ACC112 (cell line): Measurements from ENCODE around the gene FOXN1.

ENCODE experiments used
- H2AFZ ChIP-seq: fragments of 200-600 bp; sonication (generic); one replicate; pipeline ENCODE4 v1.6.0; 2017; ENCODE audit warnings: antibody characterized with exemption, low read length; ENCODE audit not compliant: unreplicated experiment
- H3K27ac ChIP-seq: fragments of 200-600 bp; sonication (generic); 2 replicates; pipeline ENCODE4 v1.5.1; 2014; ENCODE audit warnings: low read depth, mild to moderate bottlenecking, antibody characterized with exemption, low read length, moderate library complexity
- H3K27me3 ChIP-seq: fragments of 200-600 bp; sonication (generic); 2 replicates; pipeline ENCODE4 v1.6.1; 2014; ENCODE audit warnings: mild to moderate bottlenecking, antibody characterized with exemption, low read length, moderate library complexity, mixed read lengths; ENCODE audit not compliant: insufficient read depth
- H3K36me3 ChIP-seq: fragments of 200-600 bp; sonication (generic); 2 replicates; pipeline ENCODE4 v1.6.1; 2016; ENCODE audit warnings: mild to moderate bottlenecking, antibody characterized with exemption, low read length, moderate library complexity, mixed read lengths; ENCODE audit not compliant: insufficient read depth
- H3K4me1 ChIP-seq: fragments of 200-600 bp; sonication (generic); one replicate; pipeline ENCODE4 v1.6.1; 2016; ENCODE audit warnings: low read length, mixed read lengths; ENCODE audit not compliant: insufficient read depth, unreplicated experiment, control insufficient read depth
- H3K4me3 ChIP-seq: fragments of 200-600 bp; sonication (generic); 2 replicates; pipeline ENCODE4 v1.5.1; 2014; ENCODE audit warnings: mild to moderate bottlenecking, low read depth, low read length
- H3K79me2 ChIP-seq: fragments of 200-600 bp; sonication (generic); one replicate; pipeline ENCODE4 v1.6.0; 2016; ENCODE audit warnings: low read length; ENCODE audit not compliant: control insufficient read depth, unreplicated experiment, insufficient read depth

Gene FOXN1

GRCh38 chr17:28478712-28479615 is 27.2 kb upstream of the FOXN1 start:
- 0 out of 2 replicates have a peak, but pooled peaks cover 7% of the 10 kb centered on the region for H3K27me3 ChIP-seq
- H3K4me1 ChIP-seq, result no peaks in the 10 kb centered on the region
- H3K27ac ChIP-seq, result no peak overlapping the region
- H3K79me2 ChIP-seq, result no peaks in the 10 kb centered on the region
- no peak overlapping the region for H2AFZ ChIP-seq
- no peak overlapping the region for H3K4me3 ChIP-seq
- no peaks in the 10 kb centered on the region for H3K36me3 ChIP-seq

GRCh38 chr17:28480278-28480677 is 25.9 kb upstream of the FOXN1 start:
- H3K27me3 ChIP-seq, result peaks cover 14% of the 10 kb centered on the region
- no peak overlapping the region for H2AFZ ChIP-seq
- no peaks in the 10 kb centered on the region for H3K79me2 ChIP-seq
- H3K4me1 ChIP-seq, result no peaks in the 10 kb centered on the region
- no peak overlapping the region for H3K4me3 ChIP-seq
- no peaks in the 10 kb centered on the region for H3K36me3 ChIP-seq
- H3K27ac ChIP-seq, result no peak overlapping the region

- peaks cover 16% of the 10 kb centered on the region for H3K27me3 ChIP-seq
- no peak overlapping the region for H3K27ac ChIP-seq
- no peaks in the 10 kb centered on the region for H3K79me2 ChIP-seq
- no peak overlapping the region for H3K4me3 ChIP-seq
- no peak overlapping the region for H2AFZ ChIP-seq
- H3K36me3 ChIP-seq, result no peaks in the 10 kb centered on the region
- H3K4me1 ChIP-seq, result no peaks in the 10 kb centered on the region
Observed at GRCh38 chr17:28480799-28481571, 25.2 kb upstream of the FOXN1 start.

GRCh38 chr17:28482551-28483199 is 23.5 kb upstream of the FOXN1 start:
- H3K4me1 ChIP-seq, result no peaks in the 10 kb centered on the region

GRCh38 chr17:28484296-28484695 is 21.9 kb upstream of the FOXN1 start:
- Histone ChIP-seq H3K4me1 (no peaks in the 10 kb centered on the region), H3K36me3 (no peaks in the 10 kb centered on the region), H3K79me2 (no peaks in the 10 kb centered on the region), H2AFZ (no peak overlapping the region), H3K27me3 (peaks cover 25% of the 10 kb centered on the region), H3K27ac (no peak overlapping the region), H3K4me3 (no peak overlapping the region)

More at GRCh38 chr17:28482551-28483199, 23.5 kb upstream of the FOXN1 start:
- peaks cover 25% of the 10 kb centered on the region for H3K27me3 ChIP-seq
- H3K36me3 ChIP-seq, result no peaks in the 10 kb centered on the region
- H2AFZ ChIP-seq, result no peak overlapping the region
- H3K79me2 ChIP-seq, result no peaks in the 10 kb centered on the region
- no peak overlapping the region for H3K27ac ChIP-seq
- no peak overlapping the region for H3K4me3 ChIP-seq

- Histone ChIP-seq H3K27me3 (peaks cover 25% of the 10 kb centered on the region), H3K4me1 (no peaks in the 10 kb centered on the region), H3K4me3 (no peak overlapping the region), H3K36me3 (no peaks in the 10 kb centered on the region), H3K27ac (no peak overlapping the region), H2AFZ (no peak overlapping the region), H3K79me2 (no peaks in the 10 kb centered on the region)
Observed at GRCh38 chr17:28485049-28485448, 21.1 kb upstream of the FOXN1 start.

- no peak overlapping the region for H3K27ac ChIP-seq
- H3K36me3 ChIP-seq, result no peaks in the 10 kb centered on the region
Observed at GRCh38 chr17:28487881-28488532, 18.1 kb upstream of the FOXN1 start.

GRCh38 chr17:28488533-28489276 is 17.4 kb upstream of the FOXN1 start:
- no peaks in the 10 kb centered on the region for H3K36me3 ChIP-seq
- H3K4me1 ChIP-seq, result no peaks in the 10 kb centered on the region
- no peak overlapping the region for H2AFZ ChIP-seq
- no peaks in the 10 kb centered on the region for H3K79me2 ChIP-seq
- no peak overlapping the region for H3K4me3 ChIP-seq
- H3K27ac ChIP-seq, result no peak overlapping the region
- H3K27me3 ChIP-seq, result peaks cover 20% of the 10 kb centered on the region

More at GRCh38 chr17:28487881-28488532, 18.1 kb upstream of the FOXN1 start:
- H3K27me3 ChIP-seq, result peaks cover 22% of the 10 kb centered on the region
- H3K4me3 ChIP-seq, result no peak overlapping the region
- H3K79me2 ChIP-seq, result no peaks in the 10 kb centered on the region
- H2AFZ ChIP-seq, result no peak overlapping the region
- no peaks in the 10 kb centered on the region for H3K4me1 ChIP-seq

- Histone ChIP-seq H3K27ac (no peak overlapping the region), H3K27me3 (peaks cover 9% of the 10 kb centered on the region; the same call in 1 of the 2 replicates), H3K36me3 (no peaks in the 10 kb centered on the region), H3K4me1 (no peaks in the 10 kb centered on the region), H3K4me3 (no peak overlapping the region), H3K79me2 (no peaks in the 10 kb centered on the region), H2AFZ (no peak overlapping the region)
Observed at GRCh38 chr17:28491286-28491685, 14.9 kb upstream of the FOXN1 start.
